SKM-1 treated with dmso at 0.1 percent for 144 hours (cell line): Measurements from ENCODE around the gene FAM170B.

ENCODE experiments used
- DNase-seq: peaks from one replicate; lab custom pipeline; 2025; ENCODE audit not compliant: unreplicated experiment; lab: John Stamatoyannopoulos, UW

The FAM170B gene

GRCh38 chr10:49107111-49107886, 26.5 kb downstream of the FAM170B start:
- DNase-seq = no peak

- no peak for DNase-seq
Observed at GRCh38 chr10:49106451-49106850, 27.4 kb downstream of the FAM170B start.

DNA sequence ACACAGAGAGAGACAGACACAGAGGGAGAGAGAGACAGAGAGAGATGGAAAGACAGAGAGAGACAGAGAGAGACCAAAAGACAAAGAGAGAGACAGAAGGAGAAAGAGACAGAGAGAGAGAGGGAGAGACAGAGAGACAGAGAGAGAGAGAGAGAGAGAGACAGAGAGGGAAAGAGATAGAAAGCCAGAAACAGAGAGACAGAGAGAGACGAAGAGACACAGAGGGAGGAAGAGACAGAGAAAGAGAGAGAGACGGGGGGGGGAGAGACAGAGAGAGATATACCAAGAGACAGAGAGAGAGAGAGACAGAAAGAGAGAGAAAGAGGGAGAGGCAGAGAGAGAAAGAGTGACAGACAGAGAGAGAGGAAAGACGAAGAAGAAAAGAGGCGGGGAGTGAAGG, 28.7 kb downstream of the FAM170B start:
- DNase-seq = no peak

DNA sequence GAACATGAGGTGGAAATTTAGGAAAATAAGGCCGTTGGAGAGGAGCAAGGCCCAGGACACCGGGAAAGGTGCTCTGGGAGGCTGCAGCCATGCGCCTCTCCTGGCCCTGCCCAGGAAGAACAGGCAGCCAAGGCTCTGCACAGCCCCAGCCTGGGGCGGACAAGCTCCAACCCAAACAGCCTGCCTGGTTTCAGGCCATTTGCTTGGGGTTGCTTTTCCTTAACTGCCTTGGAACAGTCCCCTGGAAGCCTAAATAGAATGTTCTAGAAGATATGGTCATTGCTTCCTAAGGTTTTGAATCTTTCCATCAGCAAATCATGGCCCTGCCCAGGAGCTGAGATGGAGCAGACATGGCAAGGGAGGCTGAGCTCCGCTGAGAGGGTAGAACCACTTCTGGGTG, 29.5 kb downstream of the FAM170B start:
- no peak for DNase-seq

GRCh38 chr10:49103761-49104160, 30.1 kb downstream of the FAM170B start:
- no peak for DNase-seq

DNA sequence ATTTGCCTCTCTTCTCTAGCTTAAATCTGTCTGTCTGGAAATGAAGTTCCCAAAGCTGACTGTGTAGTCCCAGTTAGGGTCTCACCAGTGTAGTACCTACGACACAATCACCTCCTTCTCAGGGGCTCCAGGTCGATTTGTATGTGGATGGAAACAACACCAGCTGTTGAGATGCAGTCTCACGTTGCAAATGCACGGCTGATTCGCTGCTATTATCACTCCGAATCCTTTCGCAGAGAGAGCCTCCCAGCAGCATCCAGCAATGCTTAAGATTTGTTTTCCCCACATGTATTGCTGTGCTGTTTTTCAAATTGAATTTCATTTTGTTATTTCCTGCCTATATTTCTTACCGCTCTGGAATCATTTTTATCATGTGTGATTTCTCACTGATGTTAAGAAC, 34.8 kb downstream of the FAM170B start:
- no peak for DNase-seq

DNA sequence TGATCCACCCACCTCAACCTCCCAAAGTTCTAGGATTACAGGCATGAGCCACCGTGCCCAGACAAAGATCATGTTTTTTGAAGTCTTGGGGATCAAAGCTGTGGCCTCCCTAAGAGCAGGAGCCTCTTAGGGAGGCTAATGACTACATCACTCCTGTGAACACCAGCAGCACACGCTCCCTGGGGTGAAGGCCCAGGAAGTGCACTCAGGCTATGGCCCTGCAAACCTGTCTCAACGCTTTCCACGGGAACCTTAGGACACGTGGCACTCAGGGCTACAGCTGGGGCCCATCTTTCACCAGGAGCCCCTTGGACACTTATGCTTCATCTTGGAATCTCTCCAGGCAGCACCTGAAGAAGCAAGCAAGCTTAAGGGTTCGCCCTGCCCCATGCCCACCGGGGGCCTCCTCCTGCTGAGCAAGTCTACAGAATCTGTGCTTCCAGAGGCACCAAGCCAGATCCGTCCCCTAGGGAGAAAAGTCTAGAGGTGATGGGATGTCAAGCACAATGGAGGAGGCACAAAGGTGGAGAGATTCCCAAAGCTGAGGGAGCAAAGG, 36.9 kb downstream of the FAM170B start:
- no peak for DNase-seq

DNA sequence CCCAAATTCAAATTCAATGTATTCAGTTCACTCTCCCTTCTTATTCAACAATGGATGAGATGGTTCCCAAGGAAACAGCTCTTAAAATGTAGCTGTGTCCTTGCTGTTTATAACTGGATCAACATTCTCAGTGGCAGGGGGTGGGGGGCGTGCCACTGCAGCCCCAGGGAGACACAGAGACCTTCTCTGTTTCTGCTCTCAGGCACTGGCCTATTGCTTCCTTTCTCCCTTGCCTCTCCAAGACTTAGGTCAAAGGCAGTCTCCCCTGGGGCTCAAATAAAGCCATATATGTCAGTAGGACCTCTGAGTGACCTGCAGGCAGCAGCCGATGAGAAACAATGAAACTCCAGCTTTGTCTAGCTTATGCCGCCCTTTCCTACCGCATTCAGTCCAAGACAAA, 39.2 kb downstream of the FAM170B start:
- no peak for DNase-seq

DNA sequence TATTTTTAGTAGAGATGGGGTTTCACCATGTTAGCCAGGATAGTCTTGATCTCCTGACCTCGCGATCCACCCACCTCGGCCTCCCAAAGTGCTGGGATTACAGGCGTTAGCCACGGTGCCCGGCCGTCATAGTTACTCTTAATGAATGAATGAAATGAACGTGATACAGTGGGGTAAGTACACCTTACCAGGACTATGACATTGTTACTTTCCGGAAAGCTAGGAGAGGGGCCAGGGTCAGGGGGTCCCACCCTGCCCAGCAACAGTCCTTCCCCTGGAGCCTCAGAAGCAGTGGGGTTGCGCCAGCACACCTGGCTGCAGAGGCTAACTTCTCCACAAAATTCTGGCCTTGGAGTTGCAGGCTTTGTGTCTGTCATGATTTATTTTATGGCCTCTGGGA, 39.9 kb downstream of the FAM170B start:
- no peak for DNase-seq

DNA sequence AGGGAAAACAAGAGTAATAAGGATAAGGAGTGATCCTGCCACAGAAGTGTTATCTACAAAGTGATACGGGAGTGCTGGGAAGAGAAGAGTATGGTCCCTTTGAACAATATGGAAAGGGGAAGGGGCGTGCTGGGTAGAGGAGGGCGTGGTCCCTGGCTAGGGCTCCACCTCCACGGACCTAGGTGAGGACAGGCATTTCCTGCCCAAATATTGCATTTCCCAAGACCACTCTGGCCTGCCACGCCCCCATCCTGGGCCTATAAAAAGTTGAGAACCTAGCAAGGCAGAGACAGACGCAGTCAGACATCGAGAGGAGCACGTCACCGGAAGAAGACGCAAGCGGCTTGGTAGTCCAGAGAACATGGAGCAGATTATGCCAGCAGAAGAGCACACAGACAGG, 41.3 kb downstream of the FAM170B start:
- DNase-seq = no peak

GRCh38 chr10:49091450-49092210, 42.2 kb downstream of the FAM170B start:
- no peak for DNase-seq

GRCh38 chr10:49090696-49091380, 43.0 kb downstream of the FAM170B start:
- no peak for DNase-seq

GRCh38 chr10:49090189-49090575, 43.6 kb downstream of the FAM170B start:
- DNase-seq = no peak

- DNase-seq = no peak
Observed at GRCh38 chr10:49089557-49090188, 44.1 kb downstream of the FAM170B start.

- no peak for DNase-seq
Observed at GRCh38 chr10:49089152-49089551, 44.7 kb downstream of the FAM170B start.

DNA sequence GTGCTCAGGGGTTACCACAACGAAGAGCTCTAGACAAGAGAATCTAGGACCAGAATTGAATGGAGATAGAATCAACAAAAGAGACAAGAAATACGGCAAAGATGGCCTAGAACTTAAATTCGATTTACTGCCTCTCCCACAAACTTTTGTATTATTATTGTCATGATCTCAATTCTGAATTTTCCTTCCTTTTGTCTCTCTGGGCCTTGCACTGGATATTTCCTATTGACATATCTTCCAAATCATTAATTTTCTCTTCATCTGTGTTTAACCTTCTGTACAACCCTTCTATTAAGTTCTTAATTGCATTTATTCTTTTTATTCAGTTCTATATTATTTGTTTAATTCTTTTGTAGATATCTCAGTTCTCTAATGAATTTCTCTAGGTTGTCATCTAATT, 46.9 kb downstream of the FAM170B start:
- no peak for DNase-seq

GRCh38 chr10:49083261-49083660, 50.6 kb downstream of the FAM170B start:
- DNase-seq = no peak

- DNase-seq = no peak
Observed at GRCh38 chr10:49082766-49083165, 51.1 kb downstream of the FAM170B start.

- DNase-seq = no peak
Observed at GRCh38 chr10:49081547-49082275, 52.1 kb downstream of the FAM170B start.
